Esophagus muscularis mucosa (tissue), 2 donors: ENCODE measurements around the gene FAM153A.
"Not testable (repeated sequence)": the region's sequence is repeated elsewhere in the genome, so short reads cannot be mapped to it uniquely, and the experiment has no call there.

ENCODE experiments used
- POLR2A ChIP-seq: fragments of 450-650 bp; IDR thresholded peaks from one replicate; pipeline ENCODE4 v1.6.1; 2017; ENCODE audit warnings: antibody characterized with exemption, moderate library complexity, mild to moderate bottlenecking, low read depth
- POLR2AphosphoS5 ChIP-seq, 2 donors: sonication (generic); formaldehyde crosslinking; IDR thresholded peaks; one replicate each; pipeline ENCODE4 v1.6.1; 2017; ENCODE audit warnings: antibody characterized with exemption in 2 of 2

GRCh38 chr5:177809209-177809913 is 26.7 kb upstream of the FAM153A start:
- not testable (repeated sequence) for TF ChIP-seq POLR2A; POLR2AphosphoS5 (IDR thresholded peaks at IDR 0.05)
